ENCODE measurements around the gene NEK1. TPM values are rescaled to one million over a fixed set of nuclear protein-coding genes. Genes with fewer than 3 reads are reported as not detected.

The NEK1 gene
- total and polyA plus RNA-seq, 2 of the 8 experiments (the other 6 are each of a cell fraction or from before 2014, with no cell fraction given), result 3.9 to 11.7 TPM

DNA sequence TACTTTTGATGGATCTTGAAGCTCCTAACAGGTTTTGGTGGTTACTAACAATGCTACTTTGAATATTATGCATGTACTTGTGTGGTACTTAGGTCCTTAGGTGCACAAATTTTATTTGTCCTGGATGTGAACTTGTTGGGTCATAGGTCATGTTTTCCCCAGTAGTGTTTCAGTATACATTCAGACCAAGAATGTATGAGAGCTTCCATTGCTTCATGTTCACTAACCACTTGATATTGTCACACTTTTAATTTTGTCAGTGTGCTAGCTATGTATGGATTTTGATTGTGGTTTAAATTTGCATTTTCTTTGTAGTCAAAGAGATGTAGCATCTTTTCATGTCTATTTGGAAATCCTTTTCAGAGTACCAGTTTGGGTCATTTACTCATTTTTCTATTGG lies 40.2 kb upstream of the NEK1 start (continued):
- TF ChIP-seq, protein P1, sequence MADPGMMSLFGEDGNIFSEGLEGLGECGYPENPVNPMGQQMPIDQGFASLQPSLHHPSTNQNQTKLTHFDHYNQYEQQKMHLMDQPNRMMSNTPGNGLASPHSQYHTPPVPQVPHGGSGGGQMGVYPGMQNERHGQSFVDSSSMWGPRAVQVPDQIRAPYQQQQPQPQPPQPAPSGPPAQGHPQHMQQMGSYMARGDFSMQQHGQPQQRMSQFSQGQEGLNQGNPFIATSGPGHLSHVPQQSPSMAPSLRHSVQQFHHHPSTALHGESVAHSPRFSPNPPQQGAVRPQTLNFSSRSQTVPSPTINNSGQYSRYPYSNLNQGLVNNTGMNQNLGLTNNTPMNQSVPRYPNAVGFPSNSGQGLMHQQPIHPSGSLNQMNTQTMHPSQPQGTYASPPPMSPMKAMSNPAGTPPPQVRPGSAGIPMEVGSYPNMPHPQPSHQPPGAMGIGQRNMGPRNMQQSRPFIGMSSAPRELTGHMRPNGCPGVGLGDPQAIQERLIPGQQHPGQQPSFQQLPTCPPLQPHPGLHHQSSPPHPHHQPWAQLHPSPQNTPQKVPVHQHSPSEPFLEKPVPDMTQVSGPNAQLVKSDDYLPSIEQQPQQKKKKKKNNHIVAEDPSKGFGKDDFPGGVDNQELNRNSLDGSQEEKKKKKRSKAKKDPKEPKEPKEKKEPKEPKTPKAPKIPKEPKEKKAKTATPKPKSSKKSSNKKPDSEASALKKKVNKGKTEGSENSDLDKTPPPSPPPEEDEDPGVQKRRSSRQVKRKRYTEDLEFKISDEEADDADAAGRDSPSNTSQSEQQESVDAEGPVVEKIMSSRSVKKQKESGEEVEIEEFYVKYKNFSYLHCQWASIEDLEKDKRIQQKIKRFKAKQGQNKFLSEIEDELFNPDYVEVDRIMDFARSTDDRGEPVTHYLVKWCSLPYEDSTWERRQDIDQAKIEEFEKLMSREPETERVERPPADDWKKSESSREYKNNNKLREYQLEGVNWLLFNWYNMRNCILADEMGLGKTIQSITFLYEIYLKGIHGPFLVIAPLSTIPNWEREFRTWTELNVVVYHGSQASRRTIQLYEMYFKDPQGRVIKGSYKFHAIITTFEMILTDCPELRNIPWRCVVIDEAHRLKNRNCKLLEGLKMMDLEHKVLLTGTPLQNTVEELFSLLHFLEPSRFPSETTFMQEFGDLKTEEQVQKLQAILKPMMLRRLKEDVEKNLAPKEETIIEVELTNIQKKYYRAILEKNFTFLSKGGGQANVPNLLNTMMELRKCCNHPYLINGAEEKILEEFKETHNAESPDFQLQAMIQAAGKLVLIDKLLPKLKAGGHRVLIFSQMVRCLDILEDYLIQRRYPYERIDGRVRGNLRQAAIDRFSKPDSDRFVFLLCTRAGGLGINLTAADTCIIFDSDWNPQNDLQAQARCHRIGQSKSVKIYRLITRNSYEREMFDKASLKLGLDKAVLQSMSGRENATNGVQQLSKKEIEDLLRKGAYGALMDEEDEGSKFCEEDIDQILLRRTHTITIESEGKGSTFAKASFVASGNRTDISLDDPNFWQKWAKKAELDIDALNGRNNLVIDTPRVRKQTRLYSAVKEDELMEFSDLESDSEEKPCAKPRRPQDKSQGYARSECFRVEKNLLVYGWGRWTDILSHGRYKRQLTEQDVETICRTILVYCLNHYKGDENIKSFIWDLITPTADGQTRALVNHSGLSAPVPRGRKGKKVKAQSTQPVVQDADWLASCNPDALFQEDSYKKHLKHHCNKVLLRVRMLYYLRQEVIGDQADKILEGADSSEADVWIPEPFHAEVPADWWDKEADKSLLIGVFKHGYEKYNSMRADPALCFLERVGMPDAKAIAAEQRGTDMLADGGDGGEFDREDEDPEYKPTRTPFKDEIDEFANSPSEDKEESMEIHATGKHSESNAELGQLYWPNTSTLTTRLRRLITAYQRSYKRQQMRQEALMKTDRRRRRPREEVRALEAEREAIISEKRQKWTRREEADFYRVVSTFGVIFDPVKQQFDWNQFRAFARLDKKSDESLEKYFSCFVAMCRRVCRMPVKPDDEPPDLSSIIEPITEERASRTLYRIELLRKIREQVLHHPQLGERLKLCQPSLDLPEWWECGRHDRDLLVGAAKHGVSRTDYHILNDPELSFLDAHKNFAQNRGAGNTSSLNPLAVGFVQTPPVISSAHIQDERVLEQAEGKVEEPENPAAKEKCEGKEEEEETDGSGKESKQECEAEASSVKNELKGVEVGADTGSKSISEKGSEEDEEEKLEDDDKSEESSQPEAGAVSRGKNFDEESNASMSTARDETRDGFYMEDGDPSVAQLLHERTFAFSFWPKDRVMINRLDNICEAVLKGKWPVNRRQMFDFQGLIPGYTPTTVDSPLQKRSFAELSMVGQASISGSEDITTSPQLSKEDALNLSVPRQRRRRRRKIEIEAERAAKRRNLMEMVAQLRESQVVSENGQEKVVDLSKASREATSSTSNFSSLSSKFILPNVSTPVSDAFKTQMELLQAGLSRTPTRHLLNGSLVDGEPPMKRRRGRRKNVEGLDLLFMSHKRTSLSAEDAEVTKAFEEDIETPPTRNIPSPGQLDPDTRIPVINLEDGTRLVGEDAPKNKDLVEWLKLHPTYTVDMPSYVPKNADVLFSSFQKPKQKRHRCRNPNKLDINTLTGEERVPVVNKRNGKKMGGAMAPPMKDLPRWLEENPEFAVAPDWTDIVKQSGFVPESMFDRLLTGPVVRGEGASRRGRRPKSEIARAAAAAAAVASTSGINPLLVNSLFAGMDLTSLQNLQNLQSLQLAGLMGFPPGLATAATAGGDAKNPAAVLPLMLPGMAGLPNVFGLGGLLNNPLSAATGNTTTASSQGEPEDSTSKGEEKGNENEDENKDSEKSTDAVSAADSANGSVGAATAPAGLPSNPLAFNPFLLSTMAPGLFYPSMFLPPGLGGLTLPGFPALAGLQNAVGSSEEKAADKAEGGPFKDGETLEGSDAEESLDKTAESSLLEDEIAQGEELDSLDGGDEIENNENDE (IDR thresholded peaks at IDR 0.05; ENCODE audit: insufficient replicate concordance, low read length), result no peak
- no peak for TF ChIP-seq SP2 (IDR thresholded peaks at IDR 0.05; ENCODE audit: low read length)
- TF ChIP-seq EGR1 (IDR thresholded peaks at IDR 0.05; ENCODE audit: borderline replicate concordance, low read depth, low read length), result no peak
- no peak for TF ChIP-seq BCL11A (IDR thresholded peaks at IDR 0.05; ENCODE audit: low read depth in 2 of 2, low read length in 2 of 2)
- TF ChIP-seq SP4 (IDR thresholded peaks at IDR 0.05; ENCODE audit: low read length), result no peak
- no peak for TF ChIP-seq SRF (IDR thresholded peaks at IDR 0.05; ENCODE audit: low read depth, low read length)
